AG04450 (cell line): Measurements from ENCODE around the gene ENHO. TPM values are rescaled to one million over a fixed set of nuclear protein-coding genes. Genes with fewer than 3 reads are reported as not detected.

Experiments used
- CTCF ChIA-PET: fragments of 300-600, 350-600 bp; formaldehyde crosslinking; extraction: SDS; loops from one replicate; lab custom pipeline; 2022; ENCODE audit warnings: antibody characterized with exemption, inconsistent platforms; lab: Charles Lee
- POLR2A ChIA-PET: fragments of 350-600 bp; formaldehyde crosslinking; extraction: SDS; loops from one replicate; lab custom pipeline; 2021; ENCODE audit warnings: antibody characterized with exemption, inconsistent platforms; lab: Yijun Ruan, JAX
- DNase-seq: peaks from one replicate; pipeline ENCODE4 v3.0.0-alpha.2; 2011; ENCODE audit warnings: low read depth, low spot score
- H3K27ac ChIP-seq: one replicate; pipeline ENCODE4 v1.5.1; 2012; ENCODE audit warnings: low read depth, low read length, control low read depth
- H3K27me3 ChIP-seq: one replicate; pipeline ENCODE4 v1.6.0; 2012; ENCODE audit warnings: low read length; ENCODE audit not compliant: control insufficient read depth, insufficient read depth
- H3K4me3 ChIP-seq: 2 replicates; pipeline ENCODE4 v1.5.1; 2011; ENCODE audit warnings: mild to moderate bottlenecking, low read depth, low read length, control low read depth
- H3K9me3 ChIP-seq: 2 replicates; pipeline ENCODE4 v1.5.1; 2012; ENCODE audit warnings: low read length; ENCODE audit not compliant: control insufficient read depth, insufficient read depth
- CTCF ChIP-seq: IDR thresholded peaks from 2 replicates; pipeline ENCODE4 v1.5.1; 2011; ENCODE audit warnings: low read depth, low read length, control low read depth, inconsistent platforms
- polyA plus RNA-seq: library from polyadenylated mRNA; depleted of rRNA; stranded (reverse); fragments of >200 nt; gene quantifications from 2 replicates; pipeline ENCODE4 v1.2.3, GENCODE V29; 2011

ENHO gene
- polyA plus RNA-seq, 1 experiment: not detected

DNA sequence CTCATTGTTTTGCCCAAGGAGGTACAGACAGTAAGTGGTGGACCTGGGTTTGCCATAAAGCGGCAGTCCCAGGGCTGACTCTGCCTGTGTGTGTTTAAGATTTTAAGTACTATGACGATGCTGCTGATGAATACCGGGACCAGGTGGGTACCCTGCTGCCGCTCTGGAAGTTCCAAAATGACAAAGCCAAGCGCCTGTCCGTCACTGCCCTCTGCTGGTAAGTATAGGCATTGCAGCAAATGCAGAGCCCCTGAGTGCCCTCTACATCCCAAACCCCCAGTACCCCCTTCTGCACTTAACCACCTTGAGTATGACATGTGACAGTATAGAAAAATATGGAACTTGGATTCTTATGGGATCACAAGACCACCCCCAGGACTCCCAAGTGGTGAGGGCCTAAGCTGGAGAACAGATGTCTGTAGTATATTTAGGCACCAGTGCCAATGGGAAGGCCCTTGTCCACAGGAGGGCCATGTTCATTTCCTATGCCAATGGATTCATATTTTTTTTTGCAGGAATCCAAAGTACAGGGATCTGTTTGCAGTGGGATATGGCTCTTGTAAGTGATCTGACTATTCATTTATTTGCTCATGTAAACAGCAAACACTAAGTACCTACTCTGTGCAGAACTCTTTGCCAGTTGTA, 22.0 kb downstream of the ENHO start:
- POLR2A ChIA-PET: no interaction called here
- TF ChIP-seq CTCF: peak; percentile 98
- Histone ChIP-seq H3K9me3 (no peaks in the 10 kb centered on the region), H3K4me3 (no peak overlapping the region), H3K27ac (no peak overlapping the region), H3K27me3 (peaks cover 48% of the 10 kb centered on the region)
- DNase-seq: no peak
- CTCF ChIA-PET: interaction anchor here (0.6 to 9.5 kb wide), 28 partner anchors 12 to 167 kb away, joined by 3 to 139 read pairs (median 8); a partner anchor contains a TSS

GRCh38 chr9:34499076-34499475, 23.7 kb downstream of the ENHO start:
- ChIA-PET POLR2A (no interaction called here), CTCF (interaction anchor here (9.5 kb wide), 1 partner anchor 95 kb away, joined by 139 read pairs; no protein-coding TSS in a partner anchor)
- TF ChIP-seq CTCF: no peak
- Histone ChIP-seq H3K4me3 (no peak overlapping the region), H3K27me3 (peaks cover 35% of the 10 kb centered on the region), H3K27ac (no peak overlapping the region), H3K9me3 (no peaks in the 10 kb centered on the region)
- DNase-seq: no peak

- Histone ChIP-seq H3K27ac (no peak overlapping the region), H3K9me3 (no peaks in the 10 kb centered on the region), H3K27me3 (peaks cover 30% of the 10 kb centered on the region), H3K4me3 (no peak overlapping the region)
- ChIA-PET CTCF (interaction anchor here (9.5 kb wide), 1 partner anchor 95 kb away, joined by 139 read pairs; no protein-coding TSS in a partner anchor), POLR2A (no interaction called here)
- DNase-seq: no peak
- TF ChIP-seq CTCF: no peak
Measured at GRCh38 chr9:34498553-34498952, 24.2 kb downstream of the ENHO start.

GRCh38 chr9:34496149-34496712, 26.6 kb downstream of the ENHO start:
- POLR2A ChIA-PET: no interaction called here
- CTCF ChIA-PET: interaction anchor here (1.7 to 9.5 kb wide), 2 partner anchors 92 to 95 kb away, joined by 4 to 139 read pairs; no protein-coding TSS in a partner anchor
- H3K9me3 ChIP-seq: no peaks in the 10 kb centered on the region
- no peak for TF ChIP-seq CTCF
- H3K27me3 ChIP-seq: peaks cover 20% of the 10 kb centered on the region
- H3K27ac ChIP-seq: no peak overlapping the region
- H3K4me3 ChIP-seq: no peak overlapping the region
- DNase-seq: no peak

- CTCF ChIA-PET: interaction anchor here (0.9 kb wide), 1 partner anchor 98 kb away, joined by 3 read pairs; no protein-coding TSS in a partner anchor
- POLR2A ChIA-PET: no interaction called here
- no peak overlapping the region for H3K4me3 ChIP-seq
- no peak overlapping the region for H3K27ac ChIP-seq
- no peak for TF ChIP-seq CTCF
- no peaks in the 10 kb centered on the region for H3K9me3 ChIP-seq
- H3K27me3 ChIP-seq: peaks cover 21% of the 10 kb centered on the region
- DNase-seq: no peak
Measured at GRCh38 chr9:34493972-34494535, 28.7 kb downstream of the ENHO start.
